Liver (tissue), 9 donors: ENCODE results near the gene EXOSC5. TPM values are rescaled to one million over a fixed set of nuclear protein-coding genes. Genes with fewer than 3 reads are reported as not detected.

Experiments used
- DNase-seq: peaks from one replicate; pipeline ENCODE4 v3.0.0-alpha.2; 2017; ENCODE audit warnings: low spot score
- H3K27ac ChIP-seq, 2 donors: one replicate each; pipeline ENCODE4 v1.7.0; 2013; ENCODE audit warnings: inconsistent platforms in 2 of 2, low read length in 2 of 2, control low read depth in 1 of 2, low read depth in 1 of 2, mild to moderate bottlenecking in 1 of 2
- H3K27me3 ChIP-seq, 4 donors: one replicate each; pipeline versions ENCODE4 v1.6.1 to v1.7.0; 2013; ENCODE audit warnings: low read length in 3 of 4, inconsistent platforms in 1 of 4, mild to moderate bottlenecking in 1 of 4, moderate library complexity in 1 of 4; ENCODE audit not compliant: control insufficient read depth in 4 of 4, insufficient read depth in 4 of 4
- H3K36me3 ChIP-seq, 4 donors: one replicate each; pipeline versions ENCODE4 v1.6.1 to v1.7.0; 2013; ENCODE audit warnings: low read length in 3 of 4, mild to moderate bottlenecking in 3 of 4, low read depth in 1 of 4, moderate library complexity in 1 of 4; ENCODE audit not compliant: control insufficient read depth in 4 of 4, insufficient read depth in 3 of 4
- H3K4me1 ChIP-seq, 4 donors: one replicate each; pipeline versions ENCODE4 v1.6.1 to v1.7.0; 2013; ENCODE audit warnings: low read length in 3 of 4, mild to moderate bottlenecking in 3 of 4, moderate library complexity in 1 of 4; ENCODE audit not compliant: control insufficient read depth in 4 of 4, insufficient read depth in 4 of 4
- H3K4me3 ChIP-seq, 3 donors: one replicate each; pipeline versions ENCODE4 v1.6.1 to v1.7.0; 2013; ENCODE audit warnings: low read length in 3 of 3, control low read depth in 1 of 3, low read depth in 1 of 3, mild to moderate bottlenecking in 1 of 3
- H3K9ac ChIP-seq, 2 donors: one replicate each; pipeline ENCODE4 v1.7.0; 2013; ENCODE audit warnings: low read length in 2 of 2, mild to moderate bottlenecking in 2 of 2, moderate library complexity in 2 of 2, control low read depth in 1 of 2, low read depth in 1 of 2
- H3K9me3 ChIP-seq, 4 donors: one replicate each; pipeline versions ENCODE4 v1.6.1 to v1.7.0; 2013; ENCODE audit warnings: low read length in 3 of 4; ENCODE audit not compliant: control insufficient read depth in 4 of 4
- ATF3 ChIP-seq: IDR thresholded peaks from 2 replicates; pipeline ENCODE4 v1.6.1; 2016; ENCODE audit warnings: antibody characterized with exemption
- CTCF ChIP-seq: fragments of 150-350 bp; IDR thresholded peaks from 2 replicates; pipeline ENCODE4 v1.5.1; 2017; ENCODE audit warnings: improper control_type of control experiment, low read depth, low read length; ENCODE audit not compliant: missing input control
- FOXA1 ChIP-seq: IDR thresholded peaks from 2 replicates; pipeline ENCODE4 v1.6.1; 2016; ENCODE audit warnings: antibody characterized with exemption
- FOXA2 ChIP-seq: IDR thresholded peaks from 2 replicates; pipeline ENCODE4 v1.6.1; 2016; ENCODE audit warnings: antibody characterized with exemption
- GABPA ChIP-seq, 2 donors: IDR thresholded peaks in 1 of 2; conservative IDR thresholded peaks in 1 of 2; 2 replicates each; pipeline ENCODE4 v1.6.1; 2016; ENCODE audit warnings: antibody characterized with exemption in 2 of 2, mild to moderate bottlenecking in 1 of 2, moderate library complexity in 1 of 2
- HNF4A ChIP-seq, 2 donors: conservative IDR thresholded peaks; 2 replicates each; pipeline ENCODE4 v1.6.1; 2016; ENCODE audit warnings: antibody characterized with exemption in 2 of 2, mild to moderate bottlenecking in 2 of 2
- HNF4G ChIP-seq: IDR thresholded peaks from 2 replicates; pipeline ENCODE4 v1.6.1; 2016; ENCODE audit warnings: antibody characterized with exemption
- JUND ChIP-seq, 2 donors: IDR thresholded peaks; 2 replicates each; pipeline ENCODE4 v1.6.1; 2016; ENCODE audit warnings: antibody characterized with exemption in 2 of 2
- MAX ChIP-seq: IDR thresholded peaks from 2 replicates; pipeline ENCODE4 v1.6.1; 2016; ENCODE audit warnings: antibody characterized with exemption
- NR2F2 ChIP-seq: IDR thresholded peaks from 2 replicates; pipeline ENCODE4 v1.6.1; 2016; ENCODE audit warnings: antibody characterized with exemption
- REST ChIP-seq: IDR thresholded peaks from 2 replicates; pipeline ENCODE4 v1.6.1; 2016; ENCODE audit warnings: antibody characterized with exemption, mild to moderate bottlenecking
- RXRA ChIP-seq, 2 donors: IDR thresholded peaks; 2 replicates each; pipeline ENCODE4 v1.6.1; 2017 to 2018; ENCODE audit warnings: antibody characterized with exemption in 2 of 2, mild to moderate bottlenecking in 1 of 2
- SP1 ChIP-seq: IDR thresholded peaks from 2 replicates; pipeline ENCODE4 v1.6.1; 2018; ENCODE audit warnings: antibody characterized with exemption, mild to moderate bottlenecking
- YY1 ChIP-seq: IDR thresholded peaks from 2 replicates; pipeline ENCODE4 v1.6.1; 2016; ENCODE audit warnings: antibody characterized with exemption, mild to moderate bottlenecking
- ZBTB33 ChIP-seq: IDR thresholded peaks from 2 replicates; pipeline ENCODE4 v1.6.1; 2016; ENCODE audit warnings: antibody characterized with exemption
- WGBS: extraction: QIAGEN DNeasy Blood & Tissue Kit; methylation state at CpG from one replicate; pipeline ENCODE4 v1.1.7; 2013; 5-methylcytosine and 5-hydroxymethylcytosine counted together
- polyA plus RNA-seq, 2 donors: library from polyadenylated mRNA; stranded (reverse) in 1 of 2; unstranded in 1 of 2; fragments of 200-250 nt in 1 of 2; fragments of >200 nt in 1 of 2; fragmentation: Nextera tagmentation in 1 of 2; extraction: Ambion mirVana in 1 of 2; gene quantifications; one replicate each; pipeline versions ENCODE4 v1.2.1 to v1.2.3, GENCODE V29; 2013 to 2015
- total RNA-seq, 2 donors: library from RNA; depleted of rRNA; stranded (reverse); fragments of >200 nt; gene quantifications; one replicate each; pipeline ENCODE4 v1.2.3, GENCODE V29; 2014
- donor health status: healthy.
- donor health status: healthy.
- donor health status: healthy.
- donor health status: healthy.
- donor health status: healthy.

Gene EXOSC5
- total and polyA plus RNA-seq, 4 donors = 8.3 to 26.7 (median 18.9) TPM

- H3K4me3 ChIP-seq = no peak overlapping the region
- H3K9ac ChIP-seq = no peak overlapping the region
- no peak for DNase-seq
- peaks cover 0 to 3% (median 0%) of the 10 kb centered on the region in 4 donors for H3K27me3 ChIP-seq
- no peak overlapping the region for H3K27ac ChIP-seq
- no peaks in the 10 kb centered on the region for H3K36me3 ChIP-seq
- peaks cover 0 to 8% (median 4%) of the 10 kb centered on the region in 4 donors for H3K4me1 ChIP-seq
- H3K9me3 ChIP-seq = no peaks in the 10 kb centered on the region
- TF ChIP-seq REST = no peak
- TF ChIP-seq CTCF = no peak
- TF ChIP-seq NR2F2 = no peak
- no peak for TF ChIP-seq HNF4G
- no peak for TF ChIP-seq JUND (IDR thresholded peaks at IDR 0.05)
- 62% methylated on average over 6 of the region's 6 CpGs for WGBS
These were observed 46.8 kb upstream of the EXOSC5 start for GRCh38 chr19:41443813-41444455.

GRCh38 chr19:41442473-41443355, 45.6 kb upstream of the EXOSC5 start, which contains the start of gene ERICH4:
TSS of gene ERICH4 (plus strand) at chr19:41443156. CDS start at chr19:41443170, 14 bp downstream.
- Histone ChIP-seq H3K27ac (no peak within 1 kb of the TSS), H3K4me1 (peaks cover 0 to 13% (median 6%) of the 10 kb centered on the region in 4 donors), H3K36me3 (peaks cover 0 to 4% (median 0%) of the 10 kb centered on the region in 4 donors), H3K4me3 (no peak within 1 kb of the TSS), H3K9me3 (no peaks in the 10 kb centered on the region), H3K9ac (no peak within 1 kb of the TSS), H3K27me3 (peaks cover 0 to 3% (median 0%) of the 10 kb centered on the region in 4 donors)
- TF ChIP-seq YY1 (no peak), HNF4G (no peak), RXRA (IDR thresholded peaks at IDR 0.05) (no peak), NR2F2 (no peak), SP1 (no peak)
- 61% methylated on average over 7 of the region's 7 CpGs for WGBS
- no peak for DNase-seq

GRCh38 chr19:41441321-41441945, 44.3 kb upstream of the EXOSC5 start:
- peaks cover 0 to 3% (median 0%) of the 10 kb centered on the region in 4 donors for H3K27me3 ChIP-seq
- peaks cover 0 to 13% (median 6%) of the 10 kb centered on the region in 4 donors for H3K4me1 ChIP-seq
- H3K9ac ChIP-seq = no peak overlapping the region
- no peak for DNase-seq
- no peaks in the 10 kb centered on the region for H3K9me3 ChIP-seq
- no peak overlapping the region for H3K27ac ChIP-seq
- no peak overlapping the region for H3K4me3 ChIP-seq
- H3K36me3 ChIP-seq = peaks cover 0 to 7% (median under 1%) of the 10 kb centered on the region in 4 donors
- WGBS = 78% methylated on average over 15 of the region's 15 CpGs
- TF ChIP-seq ATF3 (no peak), FOXA2 (no peak), HNF4A (conservative IDR thresholded peaks at IDR 0.05) (no peak), SP1 (no peak), ZBTB33 (no peak), GABPA (IDR thresholded peaks at IDR 0.05 in 1 of 2, conservative IDR thresholded peaks at IDR 0.05 in 1 of 2) (no peak), RXRA (IDR thresholded peaks at IDR 0.05) (no peak), HNF4G (no peak), MAX (no peak), FOXA1 (no peak)
